ENCODE data around the gene SHKBP1. TPM values are rescaled to one million over a fixed set of nuclear protein-coding genes. Genes with fewer than 3 reads are reported as not detected.

Gene SHKBP1
- total and polyA plus RNA-seq, 2 of the 4 experiments (the other 2 are of a cell fraction) = 15.6 to 94.0 TPM

GRCh38 chr19:40627486-40628279, 51.0 kb downstream of the SHKBP1 start:
- CTCF ChIA-PET = no interaction called here
- DNase-seq (no peak), ATAC-seq (ENCODE audit: low read depth) (no peak)
- peaks cover 0 to 7% of the 10 kb centered on the region in 2 experiments; a peak in 1 of 4 replicates for H3K79me1 ChIP-seq (ENCODE audit: low read depth in 1 of 2, low read length in 2 of 2)
- no peak overlapping the region for H3K4me2 ChIP-seq (ENCODE audit: low read depth, low read length)
- no peak overlapping the region for H3K9ac ChIP-seq (ENCODE audit: low read depth, low read length)
- no peak overlapping the region for H3K4me3 ChIP-seq (ENCODE audit: insufficient read depth, low read depth, low read length)
- no peaks in the 10 kb centered on the region for H3K27me3 ChIP-seq (ENCODE audit: control insufficient read depth, insufficient read depth, low read length)
- no peak overlapping the region for H4K91ac ChIP-seq (ENCODE audit: insufficient read depth, low read depth, low read length)
- H4K5ac ChIP-seq (ENCODE audit: low read depth, low read length) = no peak overlapping the region
- peak overlapping the region; percentile 63 for H2AFZ ChIP-seq (replicated peaks; ENCODE audit: low read length, poor library complexity)
- H4K8ac ChIP-seq (ENCODE audit: low read depth in 2 of 2, low read length in 2 of 2) = no peak overlapping the region
- peak overlapping the region; percentile 50 for H2AK9ac ChIP-seq (replicated peaks; ENCODE audit: low read depth, low read length, poor library complexity)
- no peak overlapping the region for H2BK20ac ChIP-seq (ENCODE audit: low read depth, low read length)
- H3K23ac ChIP-seq (ENCODE audit: low read depth, low read length) = no peak overlapping the region
- dilution Hi-C loops (cut with HindIII; ENCODE audit: low sequenced_read_pairs, unreplicated experiment) (no loop called here), in situ Hi-C loops (cut with MboI; ENCODE audit: low sequenced_read_pairs) (no loop called here), intact Hi-C loops (cut with micrococcal nuclease) (no loop called here)
- peaks cover 21% of the 10 kb centered on the region for H3K9me1 ChIP-seq (ENCODE audit: insufficient read depth, low read length)
- no peak overlapping the region for H3K27ac ChIP-seq (ENCODE audit: insufficient read depth, low read length)
- 95% methylated on average over 19 of the region's 39 CpGs; no CpG with 5 or more reads in 1 of the 2 experiments for WGBS, 2 experiments (ENCODE audit: extremely low coverage in 2 of 2, insufficient read length in 1 of 2)
- H3K4me1 ChIP-seq (ENCODE audit: control insufficient read depth, insufficient read depth, low read length) = peaks cover 8% of the 10 kb centered on the region; the same call in 1 of the 2 replicates
- no peak overlapping the region for H3K14ac ChIP-seq (replicated peaks; ENCODE audit: low read depth, low read length)
- TF ChIP-seq RAD21 (IDR thresholded peaks at IDR 0.05; ENCODE audit: low read length) (no peak), CHD1 (IDR thresholded peaks at IDR 0.05; ENCODE audit: low read depth, low read length) (no peak), BHLHE40 (IDR thresholded peaks at IDR 0.05; ENCODE audit: low read depth, low read length) (no peak), MAFK (IDR thresholded peaks at IDR 0.05; ENCODE audit: low read depth, low read length) (no peak), MXI1 (IDR thresholded peaks at IDR 0.05; ENCODE audit: borderline replicate concordance, low read depth, low read length) (no peak), POLR2A (IDR thresholded peaks at IDR 0.05; ENCODE audit: low read depth, low read length) (no peak), CEBPB (IDR thresholded peaks at IDR 0.05; ENCODE audit: low read depth, low read length) (no peak), FOS (IDR thresholded peaks at IDR 0.05; ENCODE audit: low read depth, low read length) (no peak), MAZ (IDR thresholded peaks at IDR 0.05; ENCODE audit: borderline replicate concordance, low read depth, low read length) (no peak)
- TF ChIP-seq, protein P1, sequence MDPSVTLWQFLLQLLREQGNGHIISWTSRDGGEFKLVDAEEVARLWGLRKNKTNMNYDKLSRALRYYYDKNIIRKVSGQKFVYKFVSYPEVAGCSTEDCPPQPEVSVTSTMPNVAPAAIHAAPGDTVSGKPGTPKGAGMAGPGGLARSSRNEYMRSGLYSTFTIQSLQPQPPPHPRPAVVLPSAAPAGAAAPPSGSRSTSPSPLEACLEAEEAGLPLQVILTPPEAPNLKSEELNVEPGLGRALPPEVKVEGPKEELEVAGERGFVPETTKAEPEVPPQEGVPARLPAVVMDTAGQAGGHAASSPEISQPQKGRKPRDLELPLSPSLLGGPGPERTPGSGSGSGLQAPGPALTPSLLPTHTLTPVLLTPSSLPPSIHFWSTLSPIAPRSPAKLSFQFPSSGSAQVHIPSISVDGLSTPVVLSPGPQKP (IDR thresholded peaks at IDR 0.05; ENCODE audit: borderline replicate concordance, low read depth, low read length) = no peak
- TF ChIP-seq, protein P2, sequence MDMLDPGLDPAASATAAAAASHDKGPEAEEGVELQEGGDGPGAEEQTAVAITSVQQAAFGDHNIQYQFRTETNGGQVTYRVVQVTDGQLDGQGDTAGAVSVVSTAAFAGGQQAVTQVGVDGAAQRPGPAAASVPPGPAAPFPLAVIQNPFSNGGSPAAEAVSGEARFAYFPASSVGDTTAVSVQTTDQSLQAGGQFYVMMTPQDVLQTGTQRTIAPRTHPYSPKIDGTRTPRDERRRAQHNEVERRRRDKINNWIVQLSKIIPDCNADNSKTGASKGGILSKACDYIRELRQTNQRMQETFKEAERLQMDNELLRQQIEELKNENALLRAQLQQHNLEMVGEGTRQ (IDR thresholded peaks at IDR 0.05; ENCODE audit: low read depth, low read length) = no peak
- no peak overlapping the region for H3K18ac ChIP-seq (ENCODE audit: low read depth, low read length)
- H4K20me1 ChIP-seq (ENCODE audit: insufficient read depth, low read length) = peaks cover 7% of the 10 kb centered on the region; the same call in 1 of the 2 replicates
- POLR2A ChIA-PET (ENCODE audit: unreplicated experiment) = no interaction called here
- H3K4ac ChIP-seq (ENCODE audit: low read depth, low read length) = no peak overlapping the region
- 0 out of 2 replicates have a peak overlapping the region, but pooled peaks have one; percentile 28 for H2AK5ac ChIP-seq (ENCODE audit: low read depth, low read length)
- no TSS peak for BruUV-seq (replicated peaks)
- no peak overlapping the region for H2BK5ac ChIP-seq (ENCODE audit: low read depth, low read length, poor library complexity, severe bottlenecking)
- H2BK15ac ChIP-seq (ENCODE audit: low read depth, low read length) = no peak overlapping the region
- H3K9me3 ChIP-seq (ENCODE audit: control insufficient read depth, insufficient read depth, low read length) = no peaks in the 10 kb centered on the region
- peaks cover 62% of the 10 kb centered on the region for H3K36me3 ChIP-seq (ENCODE audit: control insufficient read depth, insufficient read depth, low read length)
- H3K56ac ChIP-seq (ENCODE audit: extremely low read depth, insufficient read depth, low read length) = no peak overlapping the region
- H2BK120ac ChIP-seq (ENCODE audit: low read depth, low read length) = no peak overlapping the region

All from IMR-90 (cell line).